Activated CD8-positive, alpha-beta T cell treated with anti-CD3 and anti-CD28 coated beads, Interleukin-2, amount 10 ng/mL, durations not matched to agents 7 days and 5 days (primary cell): ENCODE measurements around the gene SLC39A11. TPM values are rescaled to one million over a fixed set of nuclear protein-coding genes. Genes with fewer than 3 reads are reported as not detected.
"Not testable (repeated sequence)": the region's sequence is repeated elsewhere in the genome, so short reads cannot be mapped to it uniquely, and the experiment has no call there.

ENCODE experiments used
- ATAC-seq: fragments of 150-1000 bp; cut with Tn5 transposase; one replicate; pipeline ENCODE4 v1.10.0; 2021; ENCODE audit warnings: moderate library complexity
- CTCF ChIA-PET: fragments of 350-600 bp; sonication (Branson Sonifier 250); formaldehyde crosslinking; loops from one replicate; lab custom pipeline; 2021; ENCODE audit warnings: antibody characterized with exemption; lab: Charles Lee
- POLR2A ChIA-PET: fragments of 350-600 bp; sonication (Branson Sonifier 250); formaldehyde crosslinking; loops from one replicate; lab custom pipeline; 2021; ENCODE audit warnings: antibody characterized with exemption; lab: Charles Lee
- DNase-seq: peaks from one replicate; pipeline ENCODE4 v3.0.0-alpha.2; 2020
- H3K27ac Mint-ChIP-seq: one replicate; pipeline ENCODE4 v1.8.0; 2021; ENCODE audit warnings: mild to moderate bottlenecking, mixed read lengths
- H3K27me3 Mint-ChIP-seq: one replicate; pipeline ENCODE4 v1.8.0; 2021; ENCODE audit warnings: low read depth, mixed read lengths
- H3K36me3 Mint-ChIP-seq: one replicate; pipeline ENCODE4 v1.8.0; 2021; ENCODE audit warnings: low read depth, mixed read lengths
- H3K4me1 Mint-ChIP-seq: one replicate; pipeline ENCODE4 v1.8.0; 2021; ENCODE audit warnings: low read depth, mixed read lengths
- H3K4me3 Mint-ChIP-seq: one replicate; pipeline ENCODE4 v1.8.0; 2021; ENCODE audit warnings: mild to moderate bottlenecking, mixed read lengths
- H3K9me3 Mint-ChIP-seq: one replicate; pipeline ENCODE4 v1.8.0; 2022; ENCODE audit warnings: mixed read lengths; ENCODE audit not compliant: insufficient read depth
- total RNA-seq, 2 experiments: library from RNA; stranded (reverse); gene quantifications; one replicate each; pipeline ENCODE4 v1.2.3, GENCODE V29; 2021

Gene SLC39A11
- total RNA-seq, 2 experiments from 2014 or later: 20.2 to 20.5 TPM

GRCh38 chr17:72915625-72916081, 176.8 kb downstream of the SLC39A11 start:
- Mint-ChIP-seq H3K9me3 (no peaks in the 10 kb centered on the region), H3K4me1 (no peaks in the 10 kb centered on the region), H3K27ac (no peak overlapping the region), H3K36me3 (no peaks in the 10 kb centered on the region), H3K27me3 (no peaks in the 10 kb centered on the region), H3K4me3 (no peak overlapping the region)
- ChIA-PET CTCF (no interaction called here), POLR2A (interaction anchor here (0.6 kb wide), 1 partner anchor 16 kb away, joined by 3 read pairs; no protein-coding TSS in a partner anchor)
- ATAC-seq (no peak), DNase-seq (no peak)

GRCh38 chr17:72913142-72913682, 179.3 kb downstream of the SLC39A11 start:
- Mint-ChIP-seq H3K27ac (no peak overlapping the region), H3K9me3 (no peaks in the 10 kb centered on the region), H3K4me3 (no peak overlapping the region), H3K36me3 (no peaks in the 10 kb centered on the region), H3K4me1 (no peaks in the 10 kb centered on the region), H3K27me3 (no peaks in the 10 kb centered on the region)
- ATAC-seq: no peak
- no peak for DNase-seq
- ChIA-PET POLR2A (no interaction called here), CTCF (no interaction called here)

GRCh38 chr17:72906306-72906705, 186.2 kb downstream of the SLC39A11 start:
- ChIA-PET POLR2A (no interaction called here), CTCF (no interaction called here)
- H3K36me3 Mint-ChIP-seq: no peaks in the 10 kb centered on the region
- H3K4me3 Mint-ChIP-seq: no peak overlapping the region
- DNase-seq (no peak), ATAC-seq (no peak)
- no peaks in the 10 kb centered on the region for H3K9me3 Mint-ChIP-seq
- no peaks in the 10 kb centered on the region for H3K4me1 Mint-ChIP-seq
- no peaks in the 10 kb centered on the region for H3K27me3 Mint-ChIP-seq
- no peak overlapping the region for H3K27ac Mint-ChIP-seq

DNA sequence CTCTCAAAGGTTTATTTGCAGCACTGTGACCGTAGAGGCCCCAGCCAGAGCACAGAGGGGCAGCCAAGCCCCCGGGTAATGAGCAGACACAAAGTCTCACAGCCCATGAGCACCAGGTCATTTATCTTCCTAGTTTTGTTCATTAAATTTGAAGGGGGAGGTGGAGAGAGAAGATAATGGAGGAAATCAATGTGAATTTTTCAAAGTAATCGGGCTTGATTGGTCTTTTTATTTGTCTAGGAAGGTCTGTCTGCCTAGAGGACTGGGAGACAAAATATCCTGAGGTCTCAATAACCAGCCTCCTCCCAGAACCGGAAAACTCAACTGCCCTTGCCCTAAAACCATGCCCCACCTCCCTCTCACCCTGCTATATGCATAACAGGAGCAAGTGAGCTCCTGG, 189.0 kb downstream of the SLC39A11 start:
- ChIA-PET CTCF (no interaction called here), POLR2A (no interaction called here)
- Mint-ChIP-seq H3K27ac (no peak overlapping the region), H3K4me3 (no peak overlapping the region), H3K36me3 (no peaks in the 10 kb centered on the region), H3K4me1 (no peaks in the 10 kb centered on the region), H3K27me3 (no peaks in the 10 kb centered on the region), H3K9me3 (no peaks in the 10 kb centered on the region)
- ATAC-seq (no peak), DNase-seq (no peak)

GRCh38 chr17:72901657-72902056, 190.8 kb downstream of the SLC39A11 start:
- Mint-ChIP-seq H3K27me3 (no peaks in the 10 kb centered on the region), H3K4me3 (no peak overlapping the region), H3K27ac (no peak overlapping the region), H3K36me3 (no peaks in the 10 kb centered on the region), H3K4me1 (no peaks in the 10 kb centered on the region), H3K9me3 (no peaks in the 10 kb centered on the region)
- ATAC-seq (no peak), DNase-seq (no peak)
- ChIA-PET POLR2A (no interaction called here), CTCF (no interaction called here)

DNA sequence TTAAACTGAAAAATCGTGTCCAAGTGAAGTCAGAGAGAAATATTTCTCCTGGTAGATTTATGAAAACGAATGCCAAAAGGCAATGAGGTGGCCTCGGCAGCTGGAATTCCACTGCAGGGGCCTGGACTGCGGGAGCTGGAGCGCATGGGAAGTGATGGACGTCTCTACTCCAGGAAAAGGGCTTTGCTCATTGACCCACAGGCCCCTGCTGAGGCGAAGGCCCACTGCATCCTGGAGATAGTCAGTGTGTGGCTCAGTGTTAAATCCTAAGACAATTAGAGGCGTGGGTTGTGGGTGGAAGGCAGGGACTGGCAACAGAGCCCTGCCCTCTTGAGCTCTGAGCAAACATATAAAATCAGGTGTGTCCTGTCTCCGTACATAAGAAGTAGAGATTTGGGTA, 191.4 kb downstream of the SLC39A11 start:
- Mint-ChIP-seq H3K4me3 (no peak overlapping the region), H3K4me1 (no peaks in the 10 kb centered on the region), H3K36me3 (no peaks in the 10 kb centered on the region), H3K9me3 (no peaks in the 10 kb centered on the region), H3K27me3 (no peaks in the 10 kb centered on the region), H3K27ac (no peak overlapping the region)
- ChIA-PET POLR2A (no interaction called here), CTCF (no interaction called here)
- DNase-seq (no peak), ATAC-seq (no peak)

- no peak overlapping the region for H3K4me3 Mint-ChIP-seq
- ChIA-PET CTCF (no interaction called here), POLR2A (no interaction called here)
- H3K36me3 Mint-ChIP-seq: no peaks in the 10 kb centered on the region
- no peaks in the 10 kb centered on the region for H3K4me1 Mint-ChIP-seq
- H3K9me3 Mint-ChIP-seq: no peaks in the 10 kb centered on the region
- ATAC-seq: no peak
- no peak overlapping the region for H3K27ac Mint-ChIP-seq
- DNase-seq: no peak
- no peaks in the 10 kb centered on the region for H3K27me3 Mint-ChIP-seq
Observed at GRCh38 chr17:72900654-72900971, 191.9 kb downstream of the SLC39A11 start.

DNA sequence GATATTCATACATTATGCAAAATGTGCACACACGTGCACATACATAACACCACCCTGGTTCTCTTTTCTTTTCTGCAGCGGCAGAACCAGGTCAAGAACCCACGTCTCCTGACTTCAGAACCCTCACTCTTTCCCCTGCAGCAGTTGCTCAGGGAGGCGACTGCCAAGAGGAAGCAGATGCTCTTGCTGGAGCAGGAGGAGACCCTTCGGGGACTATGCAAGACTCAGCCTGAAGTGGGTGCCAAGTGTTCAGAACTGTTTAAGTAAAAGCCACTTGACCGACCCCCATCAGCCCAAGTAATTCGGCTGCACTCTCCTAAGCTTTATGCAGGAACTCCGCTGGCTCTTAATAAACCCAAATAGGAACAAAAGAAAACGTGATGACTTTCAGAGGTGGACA, 193.8 kb downstream of the SLC39A11 start:
- ChIA-PET CTCF (no interaction called here), POLR2A (no interaction called here)
- ATAC-seq: no peak
- no peak for DNase-seq
- Mint-ChIP-seq H3K36me3 (no peaks in the 10 kb centered on the region), H3K4me3 (no peak overlapping the region), H3K4me1 (no peaks in the 10 kb centered on the region), H3K9me3 (no peaks in the 10 kb centered on the region), H3K27ac (no peak overlapping the region), H3K27me3 (no peaks in the 10 kb centered on the region)

- POLR2A ChIA-PET, ATAC-seq, H3K9me3 Mint-ChIP-seq, DNase-seq, CTCF ChIA-PET, H3K4me3 Mint-ChIP-seq, H3K27ac Mint-ChIP-seq, H3K27me3 Mint-ChIP-seq, H3K4me1 Mint-ChIP-seq, H3K36me3 Mint-ChIP-seq: not testable (repeated sequence)
Observed at GRCh38 chr17:72896288-72896687, 196.2 kb downstream of the SLC39A11 start.

DNA sequence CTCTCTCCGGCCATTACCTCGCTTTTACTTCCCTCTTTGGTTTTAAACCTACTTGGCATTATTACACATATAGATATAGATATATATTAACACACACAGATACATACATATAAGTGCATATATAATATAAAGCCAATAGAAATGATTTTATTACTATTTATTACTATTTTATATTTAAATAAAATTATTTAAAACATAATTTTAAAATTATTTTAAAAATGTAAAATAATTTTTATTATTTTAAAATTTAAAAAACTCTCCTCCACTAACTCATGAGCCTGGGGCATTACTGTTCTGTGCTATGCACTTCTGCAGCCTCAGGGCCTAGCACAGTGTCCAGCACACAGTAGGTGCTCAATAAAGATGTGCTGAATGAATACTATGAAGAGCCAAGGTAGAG, 200.9 kb downstream of the SLC39A11 start:
- ATAC-seq: no peak
- H3K4me3 Mint-ChIP-seq: no peak overlapping the region
- peaks cover 5% of the 10 kb centered on the region for H3K36me3 Mint-ChIP-seq
- H3K27ac Mint-ChIP-seq: no peak overlapping the region
- no peaks in the 10 kb centered on the region for H3K9me3 Mint-ChIP-seq
- POLR2A ChIA-PET: interaction anchor here (0.7 kb wide), 1 partner anchor 10 kb away, joined by 3 read pairs; no protein-coding TSS in a partner anchor
- no peak for DNase-seq
- CTCF ChIA-PET: no interaction called here
- no peaks in the 10 kb centered on the region for H3K4me1 Mint-ChIP-seq
- no peaks in the 10 kb centered on the region for H3K27me3 Mint-ChIP-seq

DNA sequence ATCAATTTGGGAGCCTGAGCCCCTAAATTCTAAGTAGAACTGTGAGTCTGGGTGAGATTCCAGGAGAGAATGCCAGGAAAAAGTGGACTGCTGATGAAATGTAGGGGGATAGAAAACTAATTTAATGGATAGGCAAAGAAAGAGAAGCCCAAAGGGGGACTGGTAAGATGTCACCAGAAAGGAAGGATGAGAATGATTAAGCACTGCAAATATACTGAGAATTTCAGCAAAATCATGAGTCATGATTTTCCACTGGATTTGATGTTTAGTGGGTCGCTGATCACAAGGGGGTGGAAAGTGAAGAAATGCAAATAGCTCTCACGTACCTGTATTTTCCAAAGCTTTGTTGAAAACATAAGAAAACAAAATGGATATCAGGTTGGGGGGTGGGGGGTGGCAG, 201.8 kb downstream of the SLC39A11 start:
- POLR2A ChIA-PET: interaction anchor here (0.9 kb wide), 1 partner anchor 18 kb away, joined by 3 read pairs; no protein-coding TSS in a partner anchor
- no peaks in the 10 kb centered on the region for H3K9me3 Mint-ChIP-seq
- no peaks in the 10 kb centered on the region for H3K4me1 Mint-ChIP-seq
- CTCF ChIA-PET: no interaction called here
- DNase-seq (no peak), ATAC-seq (no peak)
- H3K27me3 Mint-ChIP-seq: no peaks in the 10 kb centered on the region
- H3K36me3 Mint-ChIP-seq: peaks cover 5% of the 10 kb centered on the region
- no peak overlapping the region for H3K27ac Mint-ChIP-seq
- no peak overlapping the region for H3K4me3 Mint-ChIP-seq

GRCh38 chr17:72887917-72888316, 204.6 kb downstream of the SLC39A11 start:
- H3K27ac Mint-ChIP-seq: no peak overlapping the region
- no peaks in the 10 kb centered on the region for H3K4me1 Mint-ChIP-seq
- ATAC-seq (no peak), DNase-seq (no peak)
- ChIA-PET CTCF (no interaction called here), POLR2A (no interaction called here)
- H3K27me3 Mint-ChIP-seq: no peaks in the 10 kb centered on the region
- no peaks in the 10 kb centered on the region for H3K9me3 Mint-ChIP-seq
- H3K4me3 Mint-ChIP-seq: no peak overlapping the region
- peaks cover 5% of the 10 kb centered on the region for H3K36me3 Mint-ChIP-seq

DNA sequence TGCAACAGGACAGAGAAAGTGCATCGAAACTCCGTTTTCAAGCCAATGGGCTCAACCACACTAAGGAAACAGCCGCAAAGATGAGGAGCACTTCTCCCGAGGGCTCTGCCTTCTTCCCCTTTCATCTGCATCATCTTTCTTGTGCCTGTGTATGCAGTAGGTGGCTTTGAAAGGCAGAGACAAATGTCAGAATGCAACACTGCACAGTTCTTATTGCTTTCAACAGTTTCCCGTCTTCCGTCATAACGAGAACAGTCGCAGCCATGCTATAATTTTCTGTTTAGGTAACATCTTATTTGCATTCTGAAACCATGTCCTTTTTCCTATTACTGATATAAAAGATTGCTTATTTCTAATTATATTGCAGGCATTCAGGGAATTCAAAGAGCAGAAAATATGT, 205.2 kb downstream of the SLC39A11 start:
- ChIA-PET POLR2A (no interaction called here), CTCF (no interaction called here)
- Mint-ChIP-seq H3K9me3 (no peaks in the 10 kb centered on the region), H3K27ac (no peak overlapping the region), H3K4me1 (no peaks in the 10 kb centered on the region), H3K4me3 (no peak overlapping the region), H3K36me3 (peaks cover 7% of the 10 kb centered on the region), H3K27me3 (no peaks in the 10 kb centered on the region)
- DNase-seq: no peak
- ATAC-seq: no peak
